GM23338 (cell line): ENCODE measurements around the gene ATP6V1F. TPM values are rescaled to one million over a fixed set of nuclear protein-coding genes. Genes with fewer than 3 reads are reported as not detected.

Experiments
- ATAC-seq: fragments of 200-7000 bp; cut with Tn5 transposase; 3 replicates; pipeline ENCODE4 v1.9.1; 2020
- DNase-seq: peaks from one replicate; pipeline ENCODE4 v3.0.0-alpha.2; 2015; ENCODE audit warnings: low spot score
- H2AFZ ChIP-seq: fragments of 200-600 bp; sonication (generic); 2 replicates; pipeline ENCODE4 v1.8.0; 2016; ENCODE audit warnings: antibody characterized with exemption, mild to moderate bottlenecking, moderate library complexity
- H3F3A ChIP-seq: fragments of 200-600 bp; sonication (generic); replicated peaks from 2 replicates; pipeline ENCODE4 v1.8.0; 2017; ENCODE audit warnings: antibody characterized with exemption, mixed run types, low read depth
- H3K27ac ChIP-seq: fragments of 200-600 bp; sonication (generic); 2 replicates; pipeline ENCODE4 v1.6.1; 2016; ENCODE audit warnings: low read depth
- H3K27me3 ChIP-seq: fragments of 200-600 bp; sonication (generic); 2 replicates; pipeline ENCODE4 v1.8.0; 2016; ENCODE audit warnings: mild to moderate bottlenecking, mixed run types, moderate library complexity; ENCODE audit not compliant: insufficient read depth
- H3K36me3 ChIP-seq: fragments of 200-600 bp; sonication (generic); 2 replicates; pipeline ENCODE4 v1.8.0; 2016; ENCODE audit warnings: mild to moderate bottlenecking; ENCODE audit not compliant: insufficient read depth
- H3K4me1 ChIP-seq: fragments of 200-600 bp; sonication (generic); 2 replicates; pipeline ENCODE4 v1.8.0; 2016; ENCODE audit warnings: mild to moderate bottlenecking, moderate library complexity; ENCODE audit not compliant: insufficient read depth
- H3K4me2 ChIP-seq: fragments of 200-600 bp; sonication (generic); 2 replicates; pipeline ENCODE4 v1.7.1; 2017; ENCODE audit warnings: mixed run types
- H3K4me3 ChIP-seq: fragments of 200-600 bp; sonication (generic); 2 replicates; pipeline ENCODE4 v1.6.1; 2016; ENCODE audit warnings: mixed run types
- H3K79me2 ChIP-seq: fragments of 200-600 bp; sonication (generic); replicated peaks from 2 replicates; pipeline ENCODE4 v1.8.0; 2017; ENCODE audit warnings: mild to moderate bottlenecking; ENCODE audit not compliant: insufficient read depth
- H3K9me2 ChIP-seq: fragments of 200-600 bp; sonication (generic); 2 replicates; pipeline ENCODE4 v1.8.0; 2017; ENCODE audit not compliant: insufficient read depth
- H4K20me1 ChIP-seq: fragments of 200-600 bp; sonication (generic); replicated peaks from 2 replicates; pipeline ENCODE4 v1.8.0; 2017; ENCODE audit warnings: mild to moderate bottlenecking; ENCODE audit not compliant: insufficient read depth
- H3K27ac Mint-ChIP-seq: 2 replicates; pipeline ENCODE4 v1.8.0; 2020; ENCODE audit warnings: inconsistent platforms, mild to moderate bottlenecking, moderate library complexity, mixed read lengths
- H3K27me3 Mint-ChIP-seq: 3 replicates; pipeline ENCODE4 v1.8.0; 2022; ENCODE audit warnings: low read depth, mild to moderate bottlenecking, moderate library complexity, mixed read lengths, inconsistent platforms; ENCODE audit not compliant: insufficient read depth, poor library complexity
- H3K36me3 Mint-ChIP-seq: 3 replicates; pipeline ENCODE4 v1.8.0; 2021; ENCODE audit warnings: low read depth, mild to moderate bottlenecking, inconsistent platforms, moderate library complexity, mixed read lengths
- H3K4me1 Mint-ChIP-seq: 3 replicates; pipeline ENCODE4 v1.8.0; 2020; ENCODE audit warnings: mild to moderate bottlenecking, inconsistent platforms, mixed read lengths
- H3K4me3 Mint-ChIP-seq: 3 replicates; pipeline ENCODE4 v1.8.0; 2021; ENCODE audit warnings: moderate library complexity, mild to moderate bottlenecking, inconsistent platforms, mixed read lengths
- H3K9me3 Mint-ChIP-seq: 3 replicates; pipeline ENCODE4 v1.8.0; 2020; ENCODE audit warnings: moderate library complexity, mild to moderate bottlenecking, inconsistent platforms, mixed read lengths
- CREB1 ChIP-seq: fragments of 250-450 bp; sonication (Bioruptor Pico); IDR thresholded peaks from 2 replicates; pipeline ENCODE4 v1.5.0; 2020; ENCODE audit warnings: low read depth, mild to moderate bottlenecking, moderate library complexity
- JUNB ChIP-seq: IDR thresholded peaks from one replicate; pipeline ENCODE4 v1.6.1; 2016; ENCODE audit warnings: antibody characterized with exemption; ENCODE audit not compliant: unreplicated experiment
- NANOG ChIP-seq: IDR thresholded peaks from 2 replicates; pipeline ENCODE4 v1.6.1; 2016; ENCODE audit warnings: antibody characterized with exemption, borderline replicate concordance
- POLR2AphosphoS5 ChIP-seq: IDR thresholded peaks from 2 replicates; pipeline ENCODE4 v1.6.1; 2016; ENCODE audit warnings: antibody characterized with exemption, low read depth
- STAT1 ChIP-seq: IDR thresholded peaks from one replicate; pipeline ENCODE4 v1.6.1; 2016; ENCODE audit warnings: antibody characterized with exemption; ENCODE audit not compliant: unreplicated experiment
- ZNF114 ChIP-seq: fragments of 250-450 bp; sonication (Bioruptor Pico); IDR thresholded peaks from 2 replicates; pipeline ENCODE4 v1.5.0; 2020; ENCODE audit warnings: mild to moderate bottlenecking, moderate library complexity
- ZNF331 ChIP-seq: fragments of 250-450 bp; sonication (Bioruptor Pico); IDR thresholded peaks from 2 replicates; pipeline ENCODE4 v1.5.0; 2020; ENCODE audit warnings: low read depth, mild to moderate bottlenecking, moderate library complexity
- polyA plus RNA-seq: library from polyadenylated mRNA; unstranded; fragments of >200 nt; fragmentation: Nextera tagmentation; extraction: Ambion mirVana; gene quantifications from 2 replicates; pipeline ENCODE4 v1.2.1, GENCODE V29; 2016
- total RNA-seq: library from RNA; depleted of rRNA; stranded (reverse); fragments of >200 nt; shearing (Covaris generic); gene quantifications from 2 replicates; pipeline ENCODE4 v1.2.3, GENCODE V29; 2014
- TF ChIP-seq, protein P1 (sequence below): IDR thresholded peaks from 2 replicates; pipeline ENCODE4 v1.6.1; 2016; ENCODE audit warnings: antibody characterized with exemption
- TF ChIP-seq, protein P2 (sequence below), 2 experiments: fragments of 200-600 bp in 1 of 2; sonication (generic) in 1 of 2; conservative IDR thresholded peaks; 2 replicates each; pipeline versions ENCODE4 v1.5.1 to v1.6.1; 2016 to 2017; ENCODE audit warnings: antibody characterized with exemption in 2 of 2, low read depth in 2 of 2, mild to moderate bottlenecking in 2 of 2, moderate library complexity in 1 of 2
- TF ChIP-seq, protein P3 (sequence below): IDR thresholded peaks from one replicate; pipeline ENCODE4 v1.6.1; 2018; ENCODE audit warnings: antibody characterized with exemption; ENCODE audit not compliant: unreplicated experiment

Gene ATP6V1F
- total and polyA plus RNA-seq, 2 experiments from 2014 or later = 66.5 to 271 TPM

DNA sequence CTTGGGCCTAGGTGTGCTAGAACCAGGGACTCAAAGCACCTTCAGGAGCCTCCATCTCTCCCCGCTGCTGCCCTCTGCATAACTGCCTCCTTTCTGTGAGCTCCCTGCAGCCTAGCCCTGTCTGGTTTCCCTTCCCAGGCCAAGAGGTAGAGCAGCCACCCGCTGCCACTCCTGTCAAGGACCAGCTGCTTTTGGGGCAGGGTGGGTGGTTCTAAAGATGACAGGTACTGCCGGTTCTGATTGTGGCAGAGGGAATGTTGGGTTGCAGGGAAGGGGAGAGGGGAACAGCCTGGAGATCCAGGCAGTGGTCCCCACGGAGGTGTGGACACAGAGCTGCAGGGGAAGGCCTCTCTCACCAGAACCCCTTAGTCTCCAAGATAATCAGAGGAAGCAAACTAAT, 36.1 kb upstream of the ATP6V1F start:
- peaks cover 8% of the 10 kb centered on the region; the same call in 1 of the 2 replicates for H3K4me1 ChIP-seq
- no peaks in the 10 kb centered on the region for H3K9me3 Mint-ChIP-seq
- no peak for DNase-seq
- no peak overlapping the region for H2AFZ ChIP-seq
- H3K4me1 Mint-ChIP-seq = peaks cover 26% of the 10 kb centered on the region
- H3K27me3 ChIP-seq = peaks cover 35% of the 10 kb centered on the region
- no peaks in the 10 kb centered on the region for H3K79me2 ChIP-seq
- peaks cover 36% of the 10 kb centered on the region for H3K27me3 Mint-ChIP-seq
- no peak overlapping the region for H3K27ac ChIP-seq
- no peak overlapping the region for H3K4me2 ChIP-seq
- no peaks in the 10 kb centered on the region for H3K9me2 ChIP-seq
- ATAC-seq = no peak
- TF ChIP-seq, protein P1, sequence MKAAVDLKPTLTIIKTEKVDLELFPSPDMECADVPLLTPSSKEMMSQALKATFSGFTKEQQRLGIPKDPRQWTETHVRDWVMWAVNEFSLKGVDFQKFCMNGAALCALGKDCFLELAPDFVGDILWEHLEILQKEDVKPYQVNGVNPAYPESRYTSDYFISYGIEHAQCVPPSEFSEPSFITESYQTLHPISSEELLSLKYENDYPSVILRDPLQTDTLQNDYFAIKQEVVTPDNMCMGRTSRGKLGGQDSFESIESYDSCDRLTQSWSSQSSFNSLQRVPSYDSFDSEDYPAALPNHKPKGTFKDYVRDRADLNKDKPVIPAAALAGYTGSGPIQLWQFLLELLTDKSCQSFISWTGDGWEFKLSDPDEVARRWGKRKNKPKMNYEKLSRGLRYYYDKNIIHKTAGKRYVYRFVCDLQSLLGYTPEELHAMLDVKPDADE = no peak
- TF ChIP-seq NANOG (no peak), JUNB (no peak), CREB1 (no peak)
- TF ChIP-seq, protein P2, sequence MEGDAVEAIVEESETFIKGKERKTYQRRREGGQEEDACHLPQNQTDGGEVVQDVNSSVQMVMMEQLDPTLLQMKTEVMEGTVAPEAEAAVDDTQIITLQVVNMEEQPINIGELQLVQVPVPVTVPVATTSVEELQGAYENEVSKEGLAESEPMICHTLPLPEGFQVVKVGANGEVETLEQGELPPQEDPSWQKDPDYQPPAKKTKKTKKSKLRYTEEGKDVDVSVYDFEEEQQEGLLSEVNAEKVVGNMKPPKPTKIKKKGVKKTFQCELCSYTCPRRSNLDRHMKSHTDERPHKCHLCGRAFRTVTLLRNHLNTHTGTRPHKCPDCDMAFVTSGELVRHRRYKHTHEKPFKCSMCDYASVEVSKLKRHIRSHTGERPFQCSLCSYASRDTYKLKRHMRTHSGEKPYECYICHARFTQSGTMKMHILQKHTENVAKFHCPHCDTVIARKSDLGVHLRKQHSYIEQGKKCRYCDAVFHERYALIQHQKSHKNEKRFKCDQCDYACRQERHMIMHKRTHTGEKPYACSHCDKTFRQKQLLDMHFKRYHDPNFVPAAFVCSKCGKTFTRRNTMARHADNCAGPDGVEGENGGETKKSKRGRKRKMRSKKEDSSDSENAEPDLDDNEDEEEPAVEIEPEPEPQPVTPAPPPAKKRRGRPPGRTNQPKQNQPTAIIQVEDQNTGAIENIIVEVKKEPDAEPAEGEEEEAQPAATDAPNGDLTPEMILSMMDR (conservative IDR thresholded peaks at IDR 0.05; ENCODE audit: low read depth in 2 of 2) = no peak
- no peak overlapping the region for H3K4me3 Mint-ChIP-seq
- 0 out of 2 replicates have a peak, but pooled peaks cover 3% of the 10 kb centered on the region for H3F3A ChIP-seq
- H3K36me3 Mint-ChIP-seq = no peaks in the 10 kb centered on the region
- no peak overlapping the region for H3K4me3 ChIP-seq
- H3K27ac Mint-ChIP-seq = no peak overlapping the region; the same call in 1 of the 2 replicates
- no peaks in the 10 kb centered on the region for H4K20me1 ChIP-seq
- no peaks in the 10 kb centered on the region for H3K36me3 ChIP-seq

DNA sequence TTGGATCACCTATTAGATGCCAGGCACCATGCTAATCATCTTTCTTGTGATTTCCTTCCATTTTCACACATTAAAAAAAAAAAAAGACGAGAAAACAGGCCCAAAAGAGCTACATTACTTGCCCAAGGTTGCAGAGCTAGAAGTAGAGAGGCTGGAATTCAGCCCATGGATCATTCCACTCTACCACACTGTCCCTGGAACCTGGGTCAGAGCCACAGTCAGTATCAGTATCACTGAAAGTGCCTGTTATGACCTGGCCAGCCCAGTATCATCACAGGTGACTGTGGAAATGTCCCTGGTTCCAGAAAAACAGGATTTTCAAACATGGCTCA, 35.8 kb upstream of the ATP6V1F start:
- Mint-ChIP-seq H3K27ac (no peak overlapping the region; the same call in 1 of the 2 replicates), H3K4me3 (no peak overlapping the region), H3K4me1 (peaks cover 28% of the 10 kb centered on the region), H3K27me3 (peaks cover 40% of the 10 kb centered on the region), H3K9me3 (no peaks in the 10 kb centered on the region), H3K36me3 (no peaks in the 10 kb centered on the region)
- ATAC-seq (no peak), DNase-seq (no peak)
- Histone ChIP-seq H3K9me2 (no peaks in the 10 kb centered on the region), H4K20me1 (no peaks in the 10 kb centered on the region), H3K36me3 (no peaks in the 10 kb centered on the region), H3K27ac (no peak overlapping the region), H3K4me2 (no peak overlapping the region), H3F3A (0 out of 2 replicates have a peak, but pooled peaks cover 3% of the 10 kb centered on the region), H3K79me2 (no peaks in the 10 kb centered on the region), H3K27me3 (peaks cover 39% of the 10 kb centered on the region), H3K4me1 (peaks cover 11% of the 10 kb centered on the region; the same call in 1 of the 2 replicates), H2AFZ (no peak overlapping the region), H3K4me3 (no peak overlapping the region)
- no peak for TF ChIP-seq NANOG
- no peak for TF ChIP-seq POLR2AphosphoS5
- TF ChIP-seq, protein P2 (conservative IDR thresholded peaks at IDR 0.05; ENCODE audit: low read depth in 2 of 2) = no peak
- TF ChIP-seq STAT1 = no peak
- TF ChIP-seq ZNF331 (CRISPR knock-in tag) = no peak
- TF ChIP-seq CREB1 = no peak
- TF ChIP-seq ZNF114 = no peak
- TF ChIP-seq, protein P3, sequence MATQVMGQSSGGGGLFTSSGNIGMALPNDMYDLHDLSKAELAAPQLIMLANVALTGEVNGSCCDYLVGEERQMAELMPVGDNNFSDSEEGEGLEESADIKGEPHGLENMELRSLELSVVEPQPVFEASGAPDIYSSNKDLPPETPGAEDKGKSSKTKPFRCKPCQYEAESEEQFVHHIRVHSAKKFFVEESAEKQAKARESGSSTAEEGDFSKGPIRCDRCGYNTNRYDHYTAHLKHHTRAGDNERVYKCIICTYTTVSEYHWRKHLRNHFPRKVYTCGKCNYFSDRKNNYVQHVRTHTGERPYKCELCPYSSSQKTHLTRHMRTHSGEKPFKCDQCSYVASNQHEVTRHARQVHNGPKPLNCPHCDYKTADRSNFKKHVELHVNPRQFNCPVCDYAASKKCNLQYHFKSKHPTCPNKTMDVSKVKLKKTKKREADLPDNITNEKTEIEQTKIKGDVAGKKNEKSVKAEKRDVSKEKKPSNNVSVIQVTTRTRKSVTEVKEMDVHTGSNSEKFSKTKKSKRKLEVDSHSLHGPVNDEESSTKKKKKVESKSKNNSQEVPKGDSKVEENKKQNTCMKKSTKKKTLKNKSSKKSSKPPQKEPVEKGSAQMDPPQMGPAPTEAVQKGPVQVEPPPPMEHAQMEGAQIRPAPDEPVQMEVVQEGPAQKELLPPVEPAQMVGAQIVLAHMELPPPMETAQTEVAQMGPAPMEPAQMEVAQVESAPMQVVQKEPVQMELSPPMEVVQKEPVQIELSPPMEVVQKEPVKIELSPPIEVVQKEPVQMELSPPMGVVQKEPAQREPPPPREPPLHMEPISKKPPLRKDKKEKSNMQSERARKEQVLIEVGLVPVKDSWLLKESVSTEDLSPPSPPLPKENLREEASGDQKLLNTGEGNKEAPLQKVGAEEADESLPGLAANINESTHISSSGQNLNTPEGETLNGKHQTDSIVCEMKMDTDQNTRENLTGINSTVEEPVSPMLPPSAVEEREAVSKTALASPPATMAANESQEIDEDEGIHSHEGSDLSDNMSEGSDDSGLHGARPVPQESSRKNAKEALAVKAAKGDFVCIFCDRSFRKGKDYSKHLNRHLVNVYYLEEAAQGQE = no peak
